Measurements from ENCODE around the gene SDR39U1.

SDR39U1 gene

GRCh38 chr14:24392325-24393091 lies 50.1 kb downstream of the SDR39U1 start:
- no peak overlapping the region for H3K27ac ChIP-seq (ENCODE audit: low read depth, low read length)

GRCh38 chr14:24390701-24391468 lies 51.7 kb downstream of the SDR39U1 start:
- H3F3A ChIP-seq (ENCODE audit: control insufficient read depth, insufficient read depth), result no peaks in the 10 kb centered on the region
- no peaks in the 10 kb centered on the region for H3K79me2 ChIP-seq (ENCODE audit: control insufficient read depth, low read length)
- H4K20me1 ChIP-seq (ENCODE audit: control insufficient read depth, insufficient read depth, low read depth, low read length), result no peaks in the 10 kb centered on the region
- no peaks in the 10 kb centered on the region for H3K9me3 ChIP-seq (ENCODE audit: control insufficient read depth, insufficient read depth, low read length)
- no peak overlapping the region for H3K4me3 ChIP-seq (ENCODE audit: low read length)
- H3K27me3 ChIP-seq (ENCODE audit: control insufficient read depth, low read length), result peaks cover 22% of the 10 kb centered on the region
- TF ChIP-seq CTCF (IDR thresholded peaks at IDR 0.05; ENCODE audit: low read depth, low read length, poor library complexity, severe bottlenecking) (no peak), EZH2phosphoT487 (IDR thresholded peaks at IDR 0.05; ENCODE audit: borderline replicate concordance, low read length) (no peak)
- no peak overlapping the region for H3K27ac ChIP-seq (ENCODE audit: low read depth, low read length)
- H3K4me2 ChIP-seq (ENCODE audit: low read length), result no peak overlapping the region
- H3K9me2 ChIP-seq (replicated peaks; ENCODE audit: control insufficient read depth, low read length), result no peaks in the 10 kb centered on the region
- H3K36me3 ChIP-seq (ENCODE audit: control insufficient read depth, low read length), result no peaks in the 10 kb centered on the region
- no peaks in the 10 kb centered on the region for H3K4me1 ChIP-seq (ENCODE audit: control insufficient read depth, low read length)

More at GRCh38 chr14:24392325-24393091, 50.1 kb downstream of the SDR39U1 start:
- H3K4me2 ChIP-seq (ENCODE audit: low read length), result no peak overlapping the region
- no peak overlapping the region for H3K4me3 ChIP-seq (ENCODE audit: low read length)
- H3K79me2 ChIP-seq (ENCODE audit: control insufficient read depth, low read length), result no peaks in the 10 kb centered on the region
- no peaks in the 10 kb centered on the region for H3K9me3 ChIP-seq (ENCODE audit: control insufficient read depth, insufficient read depth, low read length)
- TF ChIP-seq EZH2phosphoT487 (IDR thresholded peaks at IDR 0.05; ENCODE audit: borderline replicate concordance, low read length) (no peak), CTCF (IDR thresholded peaks at IDR 0.05; ENCODE audit: low read depth, low read length, poor library complexity, severe bottlenecking) (no peak)
- H3K4me1 ChIP-seq (ENCODE audit: control insufficient read depth, low read length), result no peaks in the 10 kb centered on the region
- H4K20me1 ChIP-seq (ENCODE audit: control insufficient read depth, insufficient read depth, low read depth, low read length), result no peaks in the 10 kb centered on the region
- no peaks in the 10 kb centered on the region for H3K9me2 ChIP-seq (replicated peaks; ENCODE audit: control insufficient read depth, low read length)
- H3K27me3 ChIP-seq (ENCODE audit: control insufficient read depth, low read length), result peaks cover 17% of the 10 kb centered on the region
- no peaks in the 10 kb centered on the region for H3K36me3 ChIP-seq (ENCODE audit: control insufficient read depth, low read length)
- H3F3A ChIP-seq (ENCODE audit: control insufficient read depth, insufficient read depth), result no peaks in the 10 kb centered on the region
